ENCODE measurements around the gene SLC6A19.

SLC6A19 gene

DNA sequence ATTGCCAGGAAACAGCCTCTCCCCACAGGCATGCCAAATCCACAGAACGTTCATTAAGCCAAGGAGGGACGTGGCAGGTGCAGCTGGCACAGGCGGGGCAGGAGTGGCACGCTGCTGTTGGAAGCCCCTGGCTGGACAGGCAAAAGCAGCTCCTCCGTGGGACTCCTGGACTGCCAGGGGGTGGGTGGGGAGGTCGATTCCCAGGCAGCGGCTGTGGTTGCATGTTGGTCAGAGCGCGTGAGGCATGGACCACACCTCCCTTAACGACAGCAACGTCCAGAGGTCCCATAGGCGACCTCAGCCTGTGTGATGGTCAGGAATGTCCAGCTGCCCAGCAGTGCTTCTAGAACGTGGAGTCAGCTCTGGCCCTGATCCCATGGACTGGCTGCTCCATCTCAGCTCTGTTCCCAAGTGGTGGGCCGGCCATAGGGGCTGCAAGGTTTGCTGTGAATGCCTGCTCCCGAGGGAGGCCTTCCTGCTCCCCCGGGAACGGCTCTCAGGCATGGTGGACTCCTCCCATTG is 6.9 kb downstream of the SLC6A19 start:
- H3K4me3 ChIP-seq (ENCODE audit: low read depth, low read length): no peak overlapping the region
- no peak for DNase-seq (ENCODE audit: low read depth, low spot score)
- in situ Hi-C loops (cut with HindIII; ENCODE audit: low sequenced_read_pairs): no loop called here
- TF ChIP-seq, protein P1, sequence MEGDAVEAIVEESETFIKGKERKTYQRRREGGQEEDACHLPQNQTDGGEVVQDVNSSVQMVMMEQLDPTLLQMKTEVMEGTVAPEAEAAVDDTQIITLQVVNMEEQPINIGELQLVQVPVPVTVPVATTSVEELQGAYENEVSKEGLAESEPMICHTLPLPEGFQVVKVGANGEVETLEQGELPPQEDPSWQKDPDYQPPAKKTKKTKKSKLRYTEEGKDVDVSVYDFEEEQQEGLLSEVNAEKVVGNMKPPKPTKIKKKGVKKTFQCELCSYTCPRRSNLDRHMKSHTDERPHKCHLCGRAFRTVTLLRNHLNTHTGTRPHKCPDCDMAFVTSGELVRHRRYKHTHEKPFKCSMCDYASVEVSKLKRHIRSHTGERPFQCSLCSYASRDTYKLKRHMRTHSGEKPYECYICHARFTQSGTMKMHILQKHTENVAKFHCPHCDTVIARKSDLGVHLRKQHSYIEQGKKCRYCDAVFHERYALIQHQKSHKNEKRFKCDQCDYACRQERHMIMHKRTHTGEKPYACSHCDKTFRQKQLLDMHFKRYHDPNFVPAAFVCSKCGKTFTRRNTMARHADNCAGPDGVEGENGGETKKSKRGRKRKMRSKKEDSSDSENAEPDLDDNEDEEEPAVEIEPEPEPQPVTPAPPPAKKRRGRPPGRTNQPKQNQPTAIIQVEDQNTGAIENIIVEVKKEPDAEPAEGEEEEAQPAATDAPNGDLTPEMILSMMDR (IDR thresholded peaks at IDR 0.05; ENCODE audit: low read depth, low read length): no peak

GRCh38 chr5:1208743-1209488 is 7.5 kb downstream of the SLC6A19 start:
- no peak overlapping the region for H3K4me3 ChIP-seq (ENCODE audit: low read depth, low read length)
- in situ Hi-C loops (cut with HindIII; ENCODE audit: low sequenced_read_pairs): no loop called here
- DNase-seq (ENCODE audit: low read depth, low spot score): no peak
- TF ChIP-seq, protein P1 (IDR thresholded peaks at IDR 0.05; ENCODE audit: low read depth, low read length): peak; percentile 51

DNA sequence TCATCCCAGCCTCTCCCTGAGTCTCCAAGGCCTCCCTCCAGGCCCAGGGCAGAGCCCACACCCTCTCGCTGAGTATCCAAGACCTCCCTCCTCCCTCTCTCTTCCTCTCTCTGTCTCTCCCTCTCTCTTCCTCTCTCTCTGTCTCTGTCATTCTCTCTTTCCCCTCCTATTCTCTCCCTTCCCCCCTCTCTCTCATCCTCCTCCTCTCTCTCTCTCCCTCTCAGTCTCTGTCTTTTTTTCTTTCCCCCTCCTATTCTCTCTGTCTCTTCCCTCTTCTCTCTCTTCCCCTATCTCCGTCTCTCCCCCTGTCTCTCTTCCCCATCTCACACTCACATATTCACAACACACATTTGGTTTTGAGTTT is 8.1 kb downstream of the SLC6A19 start:
- in situ Hi-C loops (cut with HindIII; ENCODE audit: low sequenced_read_pairs): no loop called here
- H3K4me3 ChIP-seq (ENCODE audit: low read depth, low read length): no peak overlapping the region
- TF ChIP-seq, protein P1 (IDR thresholded peaks at IDR 0.05; ENCODE audit: low read depth, low read length): no peak
- DNase-seq (ENCODE audit: low read depth, low spot score): no peak

GRCh38 chr5:1209896-1210776 is 8.7 kb downstream of the SLC6A19 start:
- in situ Hi-C loops (cut with HindIII; ENCODE audit: low sequenced_read_pairs): no loop called here
- DNase-seq (ENCODE audit: low read depth, low spot score): no peak
- H3K4me3 ChIP-seq (ENCODE audit: low read depth, low read length): no peak overlapping the region
- TF ChIP-seq, protein P1 (IDR thresholded peaks at IDR 0.05; ENCODE audit: low read depth, low read length): no peak

DNA sequence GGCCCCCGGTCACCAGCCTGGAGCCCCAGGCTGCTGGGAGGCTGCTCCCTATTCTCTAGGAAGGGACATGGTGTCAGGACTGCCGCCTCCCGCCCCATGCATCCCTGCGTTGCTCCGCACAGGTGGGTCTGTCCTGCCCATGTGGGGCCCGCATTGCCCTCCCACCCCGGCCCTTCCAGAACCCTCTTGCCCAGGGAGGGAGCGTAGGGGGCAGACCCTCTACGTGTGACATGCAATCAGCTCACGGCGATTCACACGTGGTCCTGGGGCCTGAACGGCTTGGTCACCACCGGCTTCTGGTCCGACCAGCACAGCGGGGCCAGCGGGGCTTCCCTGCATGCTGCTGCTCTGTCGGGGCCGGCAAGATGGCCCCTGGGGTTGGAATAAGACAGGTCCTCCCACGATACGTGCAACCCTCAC is 9.4 kb downstream of the SLC6A19 start:
- H3K4me3 ChIP-seq (ENCODE audit: low read depth, low read length): no peak overlapping the region
- in situ Hi-C loops (cut with HindIII; ENCODE audit: low sequenced_read_pairs): no loop called here
- TF ChIP-seq, protein P1 (IDR thresholded peaks at IDR 0.05; ENCODE audit: low read depth, low read length): no peak
- no peak for DNase-seq (ENCODE audit: low read depth, low spot score)

- in situ Hi-C loops (cut with HindIII; ENCODE audit: low sequenced_read_pairs): no loop called here
- no peak for DNase-seq (ENCODE audit: low read depth, low spot score)
- no peak overlapping the region for H3K4me3 ChIP-seq (ENCODE audit: low read depth, low read length)
- TF ChIP-seq, protein P1 (IDR thresholded peaks at IDR 0.05; ENCODE audit: low read depth, low read length): no peak
Measured at GRCh38 chr5:1211701-1212100, 10.3 kb downstream of the SLC6A19 start.

Data from astrocyte of the spinal cord (primary cell).